IMR-90 (cell line): Measurements from ENCODE around the gene ADCY5. TPM values are rescaled to one million over a fixed set of nuclear protein-coding genes. Genes with fewer than 3 reads are reported as not detected.
A peak's percentile ranks its signal among the peaks of the same experiment; 100 is the strongest.

Experiments used
- ATAC-seq: fragments of 200-7000 bp; cut with Tn5 transposase; 2 replicates; pipeline ENCODE4 v1.9.1; 2020; ENCODE audit warnings: low read depth, mild to moderate bottlenecking, moderate library complexity
- BruUV-seq: library from RNA; stranded (reverse); fragments of 400-500 nt; replicated peaks from 2 replicates; lab custom pipeline; 2021; lab: Mats Ljungman, UMichigan
- CTCF ChIA-PET: fragments of 300-600 bp; formaldehyde crosslinking; extraction: SDS; loops from one replicate; lab custom pipeline; 2021; ENCODE audit warnings: antibody characterized with exemption; lab: Yijun Ruan, JAX
- POLR2A ChIA-PET: fragments of 300-600 bp; sonication (Branson Sonifier 250); formaldehyde crosslinking; loops from one replicate; lab custom pipeline; 2022; ENCODE audit warnings: antibody characterized with exemption; ENCODE audit not compliant: unreplicated experiment; lab: Charles Lee
- DNase-seq: peaks from one replicate; pipeline ENCODE4 v3.0.0; 2013
- H2AFZ ChIP-seq: replicated peaks from 2 replicates; pipeline ENCODE3; 2013; ENCODE audit warnings: low read length, mild to moderate bottlenecking; ENCODE audit not compliant: poor library complexity
- H2AK5ac ChIP-seq: 2 replicates; pipeline ENCODE4 v1.6.1; 2013; ENCODE audit warnings: low read depth, low read length, inconsistent platforms
- H2AK9ac ChIP-seq: replicated peaks from 2 replicates; pipeline ENCODE3; 2013; ENCODE audit warnings: mild to moderate bottlenecking, low read depth, low read length, moderate library complexity; ENCODE audit not compliant: poor library complexity
- H2BK120ac ChIP-seq: 2 replicates; pipeline ENCODE4 v1.6.1; 2013; ENCODE audit warnings: low read depth, low read length, inconsistent platforms
- H2BK15ac ChIP-seq: 3 replicates; pipeline ENCODE4 v1.6.1; 2013; ENCODE audit warnings: low read depth, low read length, inconsistent platforms
- H2BK20ac ChIP-seq: 2 replicates; pipeline ENCODE4 v1.6.1; 2013; ENCODE audit warnings: low read depth, mild to moderate bottlenecking, inconsistent platforms, low read length, moderate library complexity
- H2BK5ac ChIP-seq: 2 replicates; pipeline ENCODE4 v1.6.1; 2013; ENCODE audit warnings: mild to moderate bottlenecking, low read depth, low read length, inconsistent platforms; ENCODE audit not compliant: poor library complexity, severe bottlenecking
- H3K14ac ChIP-seq: replicated peaks from 2 replicates; pipeline ENCODE4 v1.6.1; 2013; ENCODE audit warnings: low read depth, low read length, inconsistent platforms
- H3K18ac ChIP-seq: 2 replicates; pipeline ENCODE4 v1.6.1; 2013; ENCODE audit warnings: low read depth, low read length, control low read depth
- H3K23ac ChIP-seq: 2 replicates; pipeline ENCODE4 v1.6.1; 2013; ENCODE audit warnings: low read depth, low read length, inconsistent platforms
- H3K27ac ChIP-seq: 2 replicates; pipeline ENCODE4 v1.5.1; 2013; ENCODE audit warnings: mild to moderate bottlenecking, control low read depth, low read length; ENCODE audit not compliant: insufficient read depth
- H3K27me3 ChIP-seq: 2 replicates; pipeline ENCODE4 v1.6.1; 2013; ENCODE audit warnings: low read length; ENCODE audit not compliant: control insufficient read depth, insufficient read depth
- H3K36me3 ChIP-seq: 2 replicates; pipeline ENCODE4 v1.6.1; 2013; ENCODE audit warnings: low read length, mixed read lengths; ENCODE audit not compliant: control insufficient read depth, insufficient read depth
- H3K4ac ChIP-seq: 2 replicates; pipeline ENCODE4 v1.6.1; 2013; ENCODE audit warnings: low read depth, low read length, inconsistent platforms
- H3K4me1 ChIP-seq: 2 replicates; pipeline ENCODE4 v1.6.1; 2013; ENCODE audit warnings: low read length, mixed read lengths; ENCODE audit not compliant: control insufficient read depth, insufficient read depth
- H3K4me2 ChIP-seq: 2 replicates; pipeline ENCODE4 v1.6.1; 2013; ENCODE audit warnings: low read depth, mild to moderate bottlenecking, control low read depth, low read length, moderate library complexity
- H3K4me3 ChIP-seq: 2 replicates; pipeline ENCODE4 v1.5.1; 2013; ENCODE audit warnings: low read depth, mild to moderate bottlenecking, control low read depth, low read length, moderate library complexity; ENCODE audit not compliant: insufficient read depth
- H3K56ac ChIP-seq: 2 replicates; pipeline ENCODE4 v1.6.1; 2013; ENCODE audit warnings: low read length, inconsistent platforms; ENCODE audit not compliant: insufficient read depth; ENCODE audit errors: extremely low read depth
- H3K79me1 ChIP-seq, 2 experiments: 2 replicates each; pipeline ENCODE4 v1.6.1; 2013; ENCODE audit warnings: low read length in 2 of 2, inconsistent platforms in 1 of 2, low read depth in 1 of 2
- H3K9ac ChIP-seq: 2 replicates; pipeline ENCODE4 v1.6.1; 2013; ENCODE audit warnings: low read depth, low read length, control low read depth
- H3K9me1 ChIP-seq: 2 replicates; pipeline ENCODE4 v1.6.1; 2013; ENCODE audit warnings: low read length, inconsistent platforms; ENCODE audit not compliant: insufficient read depth
- H3K9me3 ChIP-seq: 2 replicates; pipeline ENCODE4 v1.6.1; 2013; ENCODE audit warnings: low read length; ENCODE audit not compliant: control insufficient read depth, insufficient read depth
- H4K20me1 ChIP-seq: 2 replicates; pipeline ENCODE4 v1.6.1; 2013; ENCODE audit warnings: low read length, inconsistent platforms; ENCODE audit not compliant: insufficient read depth
- H4K5ac ChIP-seq: 2 replicates; pipeline ENCODE4 v1.6.1; 2013; ENCODE audit warnings: mild to moderate bottlenecking, low read depth, low read length, control low read depth
- H4K8ac ChIP-seq, 2 experiments: 2 replicates each; pipeline ENCODE4 v1.6.1; 2013; ENCODE audit warnings: low read depth in 2 of 2, low read length in 2 of 2, control low read depth in 1 of 2, inconsistent platforms in 1 of 2
- H4K91ac ChIP-seq: 2 replicates; pipeline ENCODE4 v1.6.1; 2013; ENCODE audit warnings: low read depth, low read length, inconsistent platforms; ENCODE audit not compliant: insufficient read depth
- MAFK ChIP-seq: IDR thresholded peaks from 2 replicates; pipeline ENCODE4 v1.6.1; 2012; ENCODE audit warnings: low read depth, low read length, improper control_type of control experiment
- MAZ ChIP-seq: IDR thresholded peaks from 2 replicates; pipeline ENCODE4 v1.6.1; 2012; ENCODE audit warnings: low read depth, mild to moderate bottlenecking, low read length, improper control_type of control experiment, moderate library complexity, borderline replicate concordance
- WGBS, 2 experiments: methylation state at CpG; one replicate each; pipeline versions ENCODE4 v1.1.5 to v1.1.7; 2013; ENCODE audit warnings: missing lambda C conversion rate in 2 of 2; ENCODE audit not compliant: insufficient read length in 1 of 2; ENCODE audit errors: extremely low coverage in 2 of 2; 5-methylcytosine and 5-hydroxymethylcytosine counted together
- dilution Hi-C: fragments of 300-500 bp; cut with HindIII; formaldehyde crosslinking; loops from one replicate; pipeline ENCODE4 v1.14.3; 2018; ENCODE audit warnings: low sequenced_read_pairs; ENCODE audit not compliant: unreplicated experiment
- in situ Hi-C: fragments of 300-500 bp; cut with MboI; formaldehyde crosslinking; loops from 3 replicates; pipeline ENCODE4 v1.14.3; 2019; ENCODE audit warnings: low sequenced_read_pairs, inconsistent platforms, mixed read lengths
- intact Hi-C: fragments of 100-400 bp; cut with micrococcal nuclease; formaldehyde crosslinking; loops from 2 replicates; pipeline ENCODE4 v1.10.0; 2022
- polyA plus RNA-seq, 3 experiments: library from polyadenylated mRNA; depleted of rRNA; stranded (reverse); fragments of >200 nt; gene quantifications; 2 replicates each; pipeline ENCODE4 v1.2.3, GENCODE V29; 2012; ENCODE audit warnings: low replicate concordance in 1 of 3
- total RNA-seq: library from RNA; depleted of rRNA; stranded (reverse); fragments of >200 nt; gene quantifications from 2 replicates; pipeline ENCODE4 v1.2.3, GENCODE V29; 2012

ADCY5 gene
- total and polyA plus RNA-seq, 2 of the 4 experiments (the other 2 are of a cell fraction) = 0.14 to 0.18 TPM

GRCh38 chr3:123314359-123315270 is 134.3 kb downstream of the ADCY5 start:
- Histone ChIP-seq H4K91ac (no peak overlapping the region), H3K4me1 (no peaks in the 10 kb centered on the region; the same call in 1 of the 2 replicates), H2BK120ac (no peak overlapping the region), H3K4ac (no peak overlapping the region), H3K56ac (no peak overlapping the region), H3K14ac (no peak overlapping the region), H3K9ac (no peak overlapping the region), H2BK20ac (no peak overlapping the region), H3K27me3 (peaks cover 59% of the 10 kb centered on the region), H4K8ac (no peak overlapping the region), H4K20me1 (no peaks in the 10 kb centered on the region), H3K9me1 (no peaks in the 10 kb centered on the region), H4K5ac (no peak overlapping the region), H2BK15ac (no peak overlapping the region), H3K36me3 (no peaks in the 10 kb centered on the region), H3K79me1 (no peaks in the 10 kb centered on the region), H2BK5ac (no peak overlapping the region), H3K9me3 (no peaks in the 10 kb centered on the region), H3K23ac (no peak overlapping the region), H2AK5ac (no peak overlapping the region), H3K4me2 (no peak overlapping the region), H3K27ac (no peak overlapping the region), H3K4me3 (no peak overlapping the region), H2AFZ (no peak overlapping the region), H3K18ac (no peak overlapping the region), H2AK9ac (no peak overlapping the region)
- POLR2A ChIA-PET = no interaction called here
- in situ Hi-C loops (no loop called here), dilution Hi-C loops (no loop called here), intact Hi-C loops (no loop called here)
- DNase-seq = no peak
- no peak for TF ChIP-seq MAZ
- peak; percentile 26; the same call in 1 of the 2 replicates for TF ChIP-seq MAFK
- ATAC-seq = no peak
- CTCF ChIA-PET = no interaction called here
- BruUV-seq = no TSS peak
- 88% methylated on average over 4 of the region's 14 CpGs; no CpG with 5 or more reads in 1 of the 2 experiments for WGBS, 2 experiments
